GM23248 (cell line): Measurements from ENCODE around the gene CTU2. TPM values are rescaled to one million over a fixed set of nuclear protein-coding genes. Genes with fewer than 3 reads are reported as not detected.

Source experiments
- DNase-seq: peaks from one replicate; pipeline ENCODE4 v3.0.0-alpha.2; 2015
- H2AFZ ChIP-seq: fragments of 200-600 bp; sonication (generic); 2 replicates; pipeline ENCODE4 v1.6.1; 2016; ENCODE audit warnings: antibody characterized with exemption
- H3F3A ChIP-seq: fragments of 200-600 bp; sonication (generic); 2 replicates; pipeline ENCODE4 v1.6.1; 2016; ENCODE audit warnings: mild to moderate bottlenecking, antibody characterized with exemption, mixed run types; ENCODE audit not compliant: insufficient read depth
- H3K27ac ChIP-seq: fragments of 200-600 bp; sonication (generic); 2 replicates; pipeline ENCODE4 v1.5.1; 2016; ENCODE audit warnings: mild to moderate bottlenecking
- H3K27me3 ChIP-seq: fragments of 200-600 bp; sonication (generic); replicated peaks from 2 replicates; pipeline ENCODE4 v1.6.1; 2016; ENCODE audit warnings: mild to moderate bottlenecking; ENCODE audit not compliant: insufficient read depth
- H3K36me3 ChIP-seq: fragments of 200-600 bp; sonication (generic); 2 replicates; pipeline ENCODE4 v1.6.1; 2016; ENCODE audit warnings: low read depth, mild to moderate bottlenecking
- H3K4me1 ChIP-seq: fragments of 200-600 bp; sonication (generic); 2 replicates; pipeline ENCODE4 v1.6.1; 2016; ENCODE audit warnings: mild to moderate bottlenecking; ENCODE audit not compliant: insufficient read depth
- H3K4me2 ChIP-seq: fragments of 200-600 bp; sonication (generic); one replicate; pipeline ENCODE4 v1.6.1; 2016; ENCODE audit warnings: mild to moderate bottlenecking; ENCODE audit not compliant: unreplicated experiment
- H3K4me3 ChIP-seq: fragments of 200-600 bp; sonication (generic); 2 replicates; pipeline ENCODE4 v1.5.1; 2016; ENCODE audit warnings: mild to moderate bottlenecking
- H3K79me2 ChIP-seq: fragments of 200-600 bp; sonication (generic); 2 replicates; pipeline ENCODE4 v1.6.1; 2016; ENCODE audit warnings: mild to moderate bottlenecking; ENCODE audit not compliant: insufficient read depth
- H3K9ac ChIP-seq: fragments of 200-600 bp; sonication (generic); 2 replicates; pipeline ENCODE4 v1.6.1; 2016; ENCODE audit warnings: mild to moderate bottlenecking
- H3K9me2 ChIP-seq: fragments of 200-600 bp; sonication (generic); 2 replicates; pipeline ENCODE4 v1.6.1; 2016; ENCODE audit warnings: mixed run types, mild to moderate bottlenecking, moderate library complexity; ENCODE audit not compliant: insufficient read depth
- H3K9me3 ChIP-seq: fragments of 200-600 bp; sonication (generic); one replicate; pipeline ENCODE4 v1.6.1; 2017; ENCODE audit warnings: low read depth
- H4K20me1 ChIP-seq: fragments of 200-600 bp; sonication (generic); 2 replicates; pipeline ENCODE4 v1.6.0; 2016; ENCODE audit not compliant: insufficient read depth
- EZH2 ChIP-seq: fragments of 200-600 bp; sonication (generic); IDR thresholded peaks from 2 replicates; pipeline ENCODE4 v1.6.1; 2018; ENCODE audit warnings: antibody characterized with exemption, mild to moderate bottlenecking; ENCODE audit not compliant: insufficient read depth, poor library complexity, severe bottlenecking
- EZH2phosphoT487 ChIP-seq: fragments of 200-600 bp; sonication (generic); IDR thresholded peaks from 2 replicates; pipeline ENCODE4 v1.6.1; 2018; ENCODE audit warnings: antibody characterized with exemption, moderate library complexity, mild to moderate bottlenecking, low read depth; ENCODE audit not compliant: insufficient read depth
- WGBS, 2 experiments: methylation state at CpG; one replicate each; pipeline ENCODE4 v1.1.6; 2015 to 2017; ENCODE audit warnings: low lambda C conversion rate in 2 of 2, low coverage in 1 of 2; ENCODE audit errors: missing lambda C conversion rate in 2 of 2; 5-methylcytosine and 5-hydroxymethylcytosine counted together
- in situ Hi-C: fragments of 300-500 bp; cut with MboI; formaldehyde crosslinking; loops from 2 replicates; pipeline ENCODE4 v1.15.0; 2020
- polyA plus RNA-seq: library from polyadenylated mRNA; unstranded; fragments of >200 nt; fragmentation: Nextera tagmentation; extraction: Ambion mirVana; gene quantifications from 2 replicates; pipeline ENCODE4 v1.2.1, GENCODE V29; 2016
- total RNA-seq: library from RNA; depleted of rRNA; stranded (reverse); fragments of >200 nt; shearing (Covaris generic); gene quantifications from 2 replicates; pipeline ENCODE4 v1.2.3, GENCODE V29; 2014

CTU2 gene
- total and polyA plus RNA-seq, 2 experiments from 2014 or later, result 16.1 to 20.4 TPM

DNA sequence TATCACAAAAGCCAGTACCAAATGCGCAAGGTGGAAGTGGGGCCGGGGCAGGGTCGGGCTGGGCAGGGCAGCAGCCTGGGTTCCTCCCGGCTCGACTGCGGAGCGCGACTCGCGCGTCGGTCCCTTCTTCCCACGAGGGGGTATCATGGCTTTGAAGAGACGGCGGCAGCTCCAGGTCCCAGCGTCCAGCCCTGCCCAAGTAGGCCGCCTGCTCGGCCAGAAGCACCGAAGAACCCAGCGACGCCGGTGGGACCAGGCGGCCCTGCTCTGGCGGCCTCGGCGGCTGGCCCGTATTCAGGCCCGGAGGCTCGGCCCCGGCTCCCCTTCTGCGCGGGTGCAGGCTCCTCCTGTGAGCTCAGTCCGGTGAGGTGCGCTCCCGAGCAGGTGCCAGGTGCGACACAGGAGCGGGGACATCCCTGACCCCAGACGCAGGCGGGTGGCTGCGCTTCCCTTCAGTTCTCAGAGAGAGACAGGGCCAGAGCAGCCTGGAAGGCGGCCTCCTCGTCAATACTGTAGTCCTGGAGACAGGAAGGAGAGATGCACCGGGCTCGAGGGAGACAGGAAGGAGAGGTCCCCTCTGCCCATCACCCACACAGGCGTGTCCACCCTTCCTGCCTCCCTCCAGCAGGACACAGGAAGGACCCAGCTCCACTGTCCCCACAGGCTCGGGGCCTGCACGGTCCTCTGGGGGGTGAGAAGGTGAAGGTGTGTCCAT lies 9.0 kb upstream of the CTU2 start:
- no peak for TF ChIP-seq EZH2phosphoT487
- TF ChIP-seq EZH2, result no peak
- Histone ChIP-seq H3K9ac (no peak overlapping the region), H3K36me3 (no peaks in the 10 kb centered on the region), H3F3A (no peaks in the 10 kb centered on the region), H3K4me2 (no peak overlapping the region), H3K9me2 (no peaks in the 10 kb centered on the region), H3K4me3 (no peak overlapping the region), H4K20me1 (no peaks in the 10 kb centered on the region), H3K27me3 (no peaks in the 10 kb centered on the region), H3K9me3 (no peaks in the 10 kb centered on the region), H3K27ac (no peak overlapping the region), H2AFZ (no peak overlapping the region), H3K79me2 (no peaks in the 10 kb centered on the region), H3K4me1 (peaks cover 3% of the 10 kb centered on the region; the same call in 1 of the 2 replicates)
- DNase-seq, result no peak
- 91 to 92% methylated on average over 29 to 41 of the region's 47 CpGs for WGBS, 2 experiments
- in situ Hi-C loops, result no loop called here

DNA sequence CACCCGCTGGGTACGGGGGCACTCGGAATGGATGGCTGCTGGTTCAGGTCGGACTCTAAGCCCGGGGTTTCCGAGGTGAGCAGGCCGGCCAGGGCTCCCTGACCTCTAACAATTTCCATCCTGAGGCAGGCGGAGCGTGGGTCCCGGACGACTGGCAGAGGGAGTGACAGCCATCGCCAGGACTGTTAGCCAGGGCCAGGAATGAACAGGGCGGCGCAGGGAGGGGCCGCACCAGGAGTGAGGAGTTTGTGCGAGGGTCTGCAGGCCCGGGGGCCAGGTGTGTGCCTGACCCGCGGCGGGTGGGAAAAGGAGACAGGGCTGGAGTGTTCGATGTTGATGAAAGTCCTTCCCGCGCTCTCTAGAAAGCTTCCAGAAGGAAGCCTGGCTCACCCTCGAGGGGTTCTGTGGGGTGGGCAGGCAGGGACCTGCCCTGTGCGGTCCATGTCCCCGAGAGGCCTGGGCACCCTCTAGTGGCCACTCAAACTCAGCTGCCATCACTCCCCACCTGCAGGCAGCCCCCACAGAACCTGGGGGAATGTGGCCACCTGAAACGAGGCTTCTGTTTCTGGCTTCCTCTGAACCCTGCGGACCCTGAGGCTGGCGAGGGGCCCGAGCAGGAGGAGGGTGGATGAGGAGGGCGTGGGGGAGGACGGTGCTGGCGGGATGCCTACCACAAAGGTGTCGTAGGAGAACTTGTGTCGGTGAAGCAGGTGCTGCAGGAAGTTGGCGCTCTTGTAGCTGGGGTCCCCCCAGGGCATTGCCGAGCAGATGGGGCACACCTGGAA lies 8.3 kb upstream of the CTU2 start:
- Histone ChIP-seq H2AFZ (no peak overlapping the region), H3K4me3 (no peak overlapping the region), H3F3A (no peaks in the 10 kb centered on the region), H3K79me2 (no peaks in the 10 kb centered on the region), H3K4me1 (peaks cover 3% of the 10 kb centered on the region; the same call in 1 of the 2 replicates), H3K4me2 (no peak overlapping the region), H3K9me2 (no peaks in the 10 kb centered on the region), H3K36me3 (no peaks in the 10 kb centered on the region), H4K20me1 (no peaks in the 10 kb centered on the region), H3K27ac (no peak overlapping the region), H3K9me3 (no peaks in the 10 kb centered on the region), H3K9ac (no peak overlapping the region), H3K27me3 (no peaks in the 10 kb centered on the region)
- 91 to 95% methylated on average over 37 of the region's 37 CpGs for WGBS, 2 experiments
- no peak for DNase-seq
- in situ Hi-C loops, result no loop called here
- no peak for TF ChIP-seq EZH2phosphoT487

DNA sequence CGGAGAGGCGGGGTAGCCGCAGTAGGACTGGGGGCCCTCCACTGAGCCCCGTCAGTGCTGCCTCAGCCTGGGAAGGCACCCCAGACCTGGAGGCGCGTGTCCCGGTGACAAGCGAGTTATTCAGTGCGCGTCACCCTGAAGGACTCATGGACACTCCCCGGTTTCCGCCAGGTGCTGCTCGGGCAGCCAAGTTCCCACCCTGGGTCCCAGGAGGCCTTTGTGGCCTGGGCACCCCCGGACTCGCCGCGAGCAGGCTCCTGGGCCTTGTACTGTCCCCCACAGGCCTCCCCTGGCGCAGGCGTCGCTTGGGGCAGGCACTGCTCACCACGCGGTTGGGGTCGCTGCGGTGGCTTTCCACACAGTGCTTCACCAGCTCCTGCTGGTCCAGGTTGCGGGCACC lies 7.7 kb upstream of the CTU2 start:
- Histone ChIP-seq H4K20me1 (no peaks in the 10 kb centered on the region), H3K27ac (no peak overlapping the region), H2AFZ (no peak overlapping the region), H3K9me2 (no peaks in the 10 kb centered on the region), H3F3A (no peaks in the 10 kb centered on the region), H3K9ac (no peak overlapping the region), H3K36me3 (no peaks in the 10 kb centered on the region), H3K4me2 (no peak overlapping the region), H3K27me3 (no peaks in the 10 kb centered on the region), H3K9me3 (no peaks in the 10 kb centered on the region), H3K4me3 (no peak overlapping the region), H3K79me2 (no peaks in the 10 kb centered on the region), H3K4me1 (peaks cover 3% of the 10 kb centered on the region; the same call in 1 of the 2 replicates)
- WGBS, 2 experiments, result 95 to 96% methylated on average over 21 to 23 of the region's 25 CpGs
- TF ChIP-seq EZH2phosphoT487, result no peak
- TF ChIP-seq EZH2, result no peak
- DNase-seq, result no peak
- in situ Hi-C loops, result no loop called here

DNA sequence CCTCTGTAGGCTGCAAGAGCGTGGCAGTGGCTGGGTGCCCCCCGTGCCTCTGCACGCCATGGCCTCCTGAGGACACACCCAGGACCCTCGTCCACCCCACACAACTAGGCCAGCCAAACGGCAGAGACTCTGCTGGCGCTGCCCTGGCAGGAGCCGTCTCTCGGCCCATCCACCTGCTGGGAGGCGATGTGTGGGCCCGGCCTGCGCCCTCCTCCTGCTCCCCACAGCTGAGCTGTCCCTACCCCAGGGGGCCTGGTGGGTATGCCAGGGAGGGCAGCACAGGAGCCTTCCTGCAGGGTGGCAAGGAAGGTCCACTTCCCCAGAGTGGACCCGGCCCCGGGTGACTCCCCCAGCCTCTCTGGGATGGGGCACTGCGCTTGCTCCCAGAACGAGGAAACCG lies 7.1 kb upstream of the CTU2 start:
- TF ChIP-seq EZH2phosphoT487 (no peak), EZH2 (no peak)
- no peak overlapping the region for H3K4me2 ChIP-seq
- no peaks in the 10 kb centered on the region for H3F3A ChIP-seq
- H3K27me3 ChIP-seq, result no peaks in the 10 kb centered on the region
- H3K79me2 ChIP-seq, result no peaks in the 10 kb centered on the region
- no peak overlapping the region for H3K4me3 ChIP-seq
- no peak overlapping the region for H3K9ac ChIP-seq
- H3K9me2 ChIP-seq, result no peaks in the 10 kb centered on the region
- no peaks in the 10 kb centered on the region for H4K20me1 ChIP-seq
- in situ Hi-C loops, result no loop called here
- H2AFZ ChIP-seq, result no peak overlapping the region
- H3K27ac ChIP-seq, result no peak overlapping the region
- no peaks in the 10 kb centered on the region for H3K9me3 ChIP-seq
- no peaks in the 10 kb centered on the region for H3K36me3 ChIP-seq
- H3K4me1 ChIP-seq, result peaks cover 3% of the 10 kb centered on the region; the same call in 1 of the 2 replicates
- 93 to 98% methylated on average over 15 to 16 of the region's 16 CpGs for WGBS, 2 experiments
- no peak for DNase-seq
